Right forelimb (tissue), 1 donor: ENCODE results near the gene MEIS2.

Source experiments
- DNase-seq: peaks from one replicate; pipeline ENCODE4 v3.0.0-alpha.2; 2018

MEIS2 gene

GRCh38 chr15:36867436-36867835, 232.9 kb downstream of the MEIS2 start:
- no peak for DNase-seq

GRCh38 chr15:36866896-36867295, 233.5 kb downstream of the MEIS2 start:
- no peak for DNase-seq

GRCh38 chr15:36863570-36863969, 236.8 kb downstream of the MEIS2 start:
- no peak for DNase-seq

- DNase-seq = no peak
Observed at GRCh38 chr15:36860792-36861191, 239.6 kb downstream of the MEIS2 start.

GRCh38 chr15:36858423-36858822, 241.9 kb downstream of the MEIS2 start:
- DNase-seq = no peak

GRCh38 chr15:36856339-36856973, 243.9 kb downstream of the MEIS2 start:
- no peak for DNase-seq

- no peak for DNase-seq
Observed at GRCh38 chr15:36850864-36851263, 249.5 kb downstream of the MEIS2 start.

GRCh38 chr15:36845270-36845669, 255.1 kb downstream of the MEIS2 start:
- DNase-seq = no peak

- DNase-seq = no peak
Observed at GRCh38 chr15:36844534-36844998, 255.8 kb downstream of the MEIS2 start.

- no peak for DNase-seq
Observed at GRCh38 chr15:36843822-36844221, 256.5 kb downstream of the MEIS2 start.

GRCh38 chr15:36841193-36841592, 259.2 kb downstream of the MEIS2 start:
- DNase-seq = no peak
